HepG2 (cell line): Measurements from ENCODE around the gene ABHD15. TPM values are rescaled to one million over a fixed set of nuclear protein-coding genes. Genes with fewer than 3 reads are reported as not detected.

Experiments
- ATF7-NPFF ChIP-seq: sonication (generic); formaldehyde crosslinking; IDR thresholded peaks from 2 replicates; pipeline ENCODE4 v1.8.1; 2023; ENCODE audit warnings: mild to moderate bottlenecking, low read depth, missing genetic modification reagents, moderate library complexity
- ETV6 ChIP-seq: sonication (generic); formaldehyde crosslinking; conservative IDR thresholded peaks from 2 replicates; pipeline ENCODE4 v1.4.0; 2020; ENCODE audit warnings: missing genetic modification reagents
- FOXC1 ChIP-seq: sonication (generic); formaldehyde crosslinking; IDR thresholded peaks from 2 replicates; pipeline ENCODE4 v1.8.0; 2022; ENCODE audit warnings: mild to moderate bottlenecking, missing genetic modification reagents, borderline replicate concordance
- FOXO1 ChIP-seq: sonication (generic); formaldehyde crosslinking; IDR thresholded peaks from 2 replicates; pipeline ENCODE4 v1.4.0; 2020; ENCODE audit warnings: missing genetic modification reagents
- GPN1 ChIP-seq: sonication (generic); formaldehyde crosslinking; IDR thresholded peaks from 2 replicates; pipeline ENCODE4 v1.5.1; 2020; ENCODE audit warnings: missing genetic modification reagents, borderline replicate concordance
- IRF2 ChIP-seq: IDR thresholded peaks from 2 replicates; pipeline ENCODE4 v1.6.1; 2018; ENCODE audit warnings: missing genetic modification reagents, missing compliant biosample characterization
- MBD4 ChIP-seq: IDR thresholded peaks from 2 replicates; pipeline ENCODE4 v1.6.1; 2012; ENCODE audit warnings: low read length, inconsistent platforms, borderline replicate concordance
- MYNN ChIP-seq: sonication (generic); formaldehyde crosslinking; IDR thresholded peaks from 2 replicates; pipeline ENCODE4 v1.4.0; 2020; ENCODE audit warnings: mild to moderate bottlenecking, low read depth, missing genetic modification reagents
- RCOR2 ChIP-seq: IDR thresholded peaks from 2 replicates; pipeline ENCODE4 v1.6.1; 2016; ENCODE audit warnings: missing biosample characterization, missing genetic modification reagents
- SMAD3 ChIP-seq: sonication (generic); formaldehyde crosslinking; IDR thresholded peaks from 2 replicates; pipeline ENCODE4 v1.4.0; 2020; ENCODE audit warnings: missing genetic modification reagents
- SRSF9 ChIP-seq: fragments of 200-400 bp; formaldehyde crosslinking; IDR thresholded peaks from 2 replicates; pipeline ENCODE4 v1.6.1; 2018; ENCODE audit warnings: borderline replicate concordance, mild to moderate bottlenecking, low read depth, low read length; ENCODE audit not compliant: insufficient read depth, poor library complexity, severe bottlenecking
- ZC3H4 ChIP-seq: sonication (generic); formaldehyde crosslinking; IDR thresholded peaks from 2 replicates; pipeline ENCODE4 v1.4.0; 2020; ENCODE audit warnings: missing genetic modification reagents, borderline replicate concordance
- ZFP41 ChIP-seq: sonication (generic); formaldehyde crosslinking; IDR thresholded peaks from 2 replicates; pipeline ENCODE4 v1.4.0; 2020; ENCODE audit warnings: mild to moderate bottlenecking, missing genetic modification reagents, borderline replicate concordance
- ZIK1 ChIP-seq: sonication (generic); formaldehyde crosslinking; IDR thresholded peaks from 2 replicates; pipeline ENCODE4 v1.5.0; 2020; ENCODE audit warnings: mild to moderate bottlenecking, low read depth, missing genetic modification reagents, borderline replicate concordance
- ZNF136 ChIP-seq: sonication (generic); formaldehyde crosslinking; IDR thresholded peaks from 2 replicates; pipeline ENCODE4 v1.8.1; 2022; ENCODE audit warnings: low read depth, mild to moderate bottlenecking, moderate library complexity, missing genetic modification reagents
- ZNF160 ChIP-seq: sonication (generic); formaldehyde crosslinking; IDR thresholded peaks from 2 replicates; pipeline ENCODE4 v1.8.0; 2022; ENCODE audit warnings: mild to moderate bottlenecking, inconsistent platforms, missing genetic modification reagents
- ZNF20 ChIP-seq: sonication (generic); formaldehyde crosslinking; IDR thresholded peaks from 2 replicates; pipeline ENCODE4 v1.4.0; 2020; ENCODE audit warnings: mild to moderate bottlenecking, moderate library complexity, missing genetic modification reagents
- ZNF3 ChIP-seq: IDR thresholded peaks from 2 replicates; pipeline ENCODE4 v1.7.0; 2017; ENCODE audit warnings: inconsistent platforms
- ZNF333 ChIP-seq: sonication (generic); formaldehyde crosslinking; IDR thresholded peaks from 2 replicates; pipeline ENCODE4 v1.4.0; 2020; ENCODE audit warnings: mild to moderate bottlenecking, missing genetic modification reagents, borderline replicate concordance
- ZNF790 ChIP-seq: sonication (generic); formaldehyde crosslinking; IDR thresholded peaks from 2 replicates; pipeline ENCODE4 v1.8.0; 2022; ENCODE audit warnings: missing genetic modification reagents, mild to moderate bottlenecking, borderline replicate concordance
- polyA plus RNA-seq, 8 experiments: library from polyadenylated mRNA; depleted of rRNA in 3 of 8; stranded (reverse) in 7 of 8; unstranded in 1 of 8; fragments of >200 nt; fragmentation: Illumina TruSeq in 4 of 8; extraction: Trizol in 4 of 8; gene quantifications; 2 replicates each; pipeline versions ENCODE4 v1.2.1 to v1.2.3, GENCODE V29; 2011 to 2016; ENCODE audit warnings: low read depth in 4 of 8, missing spikeins in 1 of 8, mixed read lengths in 1 of 8; ENCODE audit not compliant: insufficient read depth in 1 of 8
- total RNA-seq, 5 experiments: library from RNA; depleted of rRNA; stranded (reverse); fragments of >200 nt; fragmentation: Illumina TruSeq; extraction: Trizol; gene quantifications; 2 replicates each; pipeline ENCODE4 v1.2.3, GENCODE V29; 2016; ENCODE audit warnings: low read depth in 1 of 5
- TF ChIP-seq, protein P1 (sequence below): sonication (generic); formaldehyde crosslinking; IDR thresholded peaks from 2 replicates; pipeline ENCODE4 v1.4.0; 2020; ENCODE audit warnings: mild to moderate bottlenecking, missing genetic modification reagents
- TF ChIP-seq, protein P2 (sequence below): sonication (generic); formaldehyde crosslinking; IDR thresholded peaks from 2 replicates; pipeline ENCODE4 v1.4.0; 2020; ENCODE audit warnings: missing genetic modification reagents

The ABHD15 gene
- total and polyA plus RNA-seq, 2 of the 13 experiments (the other 11 are each of a cell fraction or from before 2014, with no cell fraction given), result 2.4 to 7.7 TPM

- TF ChIP-seq ZNF160 (CRISPR knock-in tag) (0 out of 2 replicates have a peak, but pooled peaks have one; percentile 41), MYNN (CRISPR knock-in tag) (no peak), ATF7-NPFF (no peak; the same call in 1 of the 2 replicates), ZNF333 (CRISPR knock-in tag) (no peak), GPN1 (CRISPR knock-in tag) (no peak), FOXO1 (CRISPR knock-in tag) (peak; percentile 32; the same call in 1 of the 2 replicates), IRF2 (CRISPR knock-in tag) (peak; percentile 80), ZFP41 (CRISPR knock-in tag) (no peak), ZC3H4 (no peak), ETV6 (no peak), RCOR2 (CRISPR knock-in tag) (0 out of 2 replicates have a peak, but pooled peaks have one; percentile 40), SRSF9 (no peak), ZIK1 (CRISPR knock-in tag) (0 out of 2 replicates have a peak, but pooled peaks have one; percentile 34), ZNF136 (no peak), ZNF790 (CRISPR knock-in tag) (no peak), FOXC1 (CRISPR knock-in tag) (no peak; the same call in 1 of the 2 replicates), MBD4 (no peak), ZNF20 (CRISPR knock-in tag) (no peak), SMAD3 (0 out of 2 replicates have a peak, but pooled peaks have one; percentile 41), ZNF3 (CRISPR knock-in tag) (no peak)
- TF ChIP-seq, protein P1, sequence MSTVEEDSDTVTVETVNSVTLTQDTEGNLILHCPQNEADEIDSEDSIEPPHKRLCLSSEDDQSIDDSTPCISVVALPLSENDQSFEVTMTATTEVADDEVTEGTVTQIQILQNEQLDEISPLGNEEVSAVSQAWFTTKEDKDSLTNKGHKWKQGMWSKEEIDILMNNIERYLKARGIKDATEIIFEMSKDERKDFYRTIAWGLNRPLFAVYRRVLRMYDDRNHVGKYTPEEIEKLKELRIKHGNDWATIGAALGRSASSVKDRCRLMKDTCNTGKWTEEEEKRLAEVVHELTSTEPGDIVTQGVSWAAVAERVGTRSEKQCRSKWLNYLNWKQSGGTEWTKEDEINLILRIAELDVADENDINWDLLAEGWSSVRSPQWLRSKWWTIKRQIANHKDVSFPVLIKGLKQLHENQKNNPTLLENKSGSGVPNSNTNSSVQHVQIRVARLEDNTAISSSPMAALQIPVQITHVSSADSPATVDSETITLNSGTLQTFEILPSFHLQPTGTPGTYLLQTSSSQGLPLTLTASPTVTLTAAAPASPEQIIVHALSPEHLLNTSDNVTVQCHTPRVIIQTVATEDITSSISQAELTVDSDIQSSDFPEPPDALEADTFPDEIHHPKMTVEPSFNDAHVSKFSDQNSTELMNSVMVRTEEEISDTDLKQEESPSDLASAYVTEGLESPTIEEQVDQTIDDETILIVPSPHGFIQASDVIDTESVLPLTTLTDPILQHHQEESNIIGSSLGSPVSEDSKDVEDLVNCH, result no peak
- TF ChIP-seq, protein P2, sequence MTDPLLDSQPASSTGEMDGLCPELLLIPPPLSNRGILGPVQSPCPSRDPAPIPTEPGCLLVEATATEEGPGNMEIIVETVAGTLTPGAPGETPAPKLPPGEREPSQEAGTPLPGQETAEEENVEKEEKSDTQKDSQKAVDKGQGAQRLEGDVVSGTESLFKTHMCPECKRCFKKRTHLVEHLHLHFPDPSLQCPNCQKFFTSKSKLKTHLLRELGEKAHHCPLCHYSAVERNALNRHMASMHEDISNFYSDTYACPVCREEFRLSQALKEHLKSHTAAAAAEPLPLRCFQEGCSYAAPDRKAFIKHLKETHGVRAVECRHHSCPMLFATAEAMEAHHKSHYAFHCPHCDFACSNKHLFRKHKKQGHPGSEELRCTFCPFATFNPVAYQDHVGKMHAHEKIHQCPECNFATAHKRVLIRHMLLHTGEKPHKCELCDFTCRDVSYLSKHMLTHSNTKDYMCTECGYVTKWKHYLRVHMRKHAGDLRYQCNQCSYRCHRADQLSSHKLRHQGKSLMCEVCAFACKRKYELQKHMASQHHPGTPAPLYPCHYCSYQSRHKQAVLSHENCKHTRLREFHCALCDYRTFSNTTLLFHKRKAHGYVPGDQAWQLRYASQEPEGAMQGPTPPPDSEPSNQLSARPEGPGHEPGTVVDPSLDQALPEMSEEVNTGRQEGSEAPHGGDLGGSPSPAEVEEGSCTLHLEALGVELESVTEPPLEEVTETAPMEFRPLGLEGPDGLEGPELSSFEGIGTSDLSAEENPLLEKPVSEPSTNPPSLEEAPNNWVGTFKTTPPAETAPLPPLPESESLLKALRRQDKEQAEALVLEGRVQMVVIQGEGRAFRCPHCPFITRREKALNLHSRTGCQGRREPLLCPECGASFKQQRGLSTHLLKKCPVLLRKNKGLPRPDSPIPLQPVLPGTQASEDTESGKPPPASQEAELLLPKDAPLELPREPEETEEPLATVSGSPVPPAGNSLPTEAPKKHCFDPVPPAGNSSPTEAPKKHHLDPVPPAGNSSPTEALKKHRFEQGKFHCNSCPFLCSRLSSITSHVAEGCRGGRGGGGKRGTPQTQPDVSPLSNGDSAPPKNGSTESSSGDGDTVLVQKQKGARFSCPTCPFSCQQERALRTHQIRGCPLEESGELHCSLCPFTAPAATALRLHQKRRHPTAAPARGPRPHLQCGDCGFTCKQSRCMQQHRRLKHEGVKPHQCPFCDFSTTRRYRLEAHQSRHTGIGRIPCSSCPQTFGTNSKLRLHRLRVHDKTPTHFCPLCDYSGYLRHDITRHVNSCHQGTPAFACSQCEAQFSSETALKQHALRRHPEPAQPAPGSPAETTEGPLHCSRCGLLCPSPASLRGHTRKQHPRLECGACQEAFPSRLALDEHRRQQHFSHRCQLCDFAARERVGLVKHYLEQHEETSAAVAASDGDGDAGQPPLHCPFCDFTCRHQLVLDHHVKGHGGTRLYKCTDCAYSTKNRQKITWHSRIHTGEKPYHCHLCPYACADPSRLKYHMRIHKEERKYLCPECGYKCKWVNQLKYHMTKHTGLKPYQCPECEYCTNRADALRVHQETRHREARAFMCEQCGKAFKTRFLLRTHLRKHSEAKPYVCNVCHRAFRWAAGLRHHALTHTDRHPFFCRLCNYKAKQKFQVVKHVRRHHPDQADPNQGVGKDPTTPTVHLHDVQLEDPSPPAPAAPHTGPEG (CRISPR knock-in tag), result no peak
These were observed 8.1 kb upstream of the ABHD15 start (continued) for GRCh38 chr17:29574732-29575510.
